ENCODE data around the gene RSF1. TPM values are rescaled to one million over a fixed set of nuclear protein-coding genes. Genes with fewer than 3 reads are reported as not detected.
A peak's percentile ranks its signal among the peaks of the same experiment; 100 is the strongest.

RSF1 gene
- total RNA-seq, 1 experiment from 2014 or later = 79.8 TPM

DNA sequence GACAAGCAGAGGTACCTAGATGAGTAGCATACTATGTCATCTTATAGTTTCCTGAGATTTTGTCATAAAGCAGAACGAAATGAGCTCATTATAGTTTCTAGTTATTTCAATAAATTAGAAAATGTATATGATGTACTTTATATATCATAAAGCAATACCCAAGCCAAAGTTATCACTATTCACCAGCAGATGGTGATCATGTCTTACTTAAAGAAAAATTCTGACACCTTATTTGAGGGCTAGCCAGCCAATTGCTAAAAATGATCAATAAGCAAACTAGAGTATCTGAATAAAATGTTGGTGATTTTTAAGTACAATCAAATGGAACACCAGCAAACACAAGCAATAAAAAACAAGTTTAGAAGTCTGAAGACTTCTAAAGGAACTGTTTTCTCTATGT, 44.1 kb downstream of the RSF1 start (continued):
- TF ChIP-seq, protein P1, sequence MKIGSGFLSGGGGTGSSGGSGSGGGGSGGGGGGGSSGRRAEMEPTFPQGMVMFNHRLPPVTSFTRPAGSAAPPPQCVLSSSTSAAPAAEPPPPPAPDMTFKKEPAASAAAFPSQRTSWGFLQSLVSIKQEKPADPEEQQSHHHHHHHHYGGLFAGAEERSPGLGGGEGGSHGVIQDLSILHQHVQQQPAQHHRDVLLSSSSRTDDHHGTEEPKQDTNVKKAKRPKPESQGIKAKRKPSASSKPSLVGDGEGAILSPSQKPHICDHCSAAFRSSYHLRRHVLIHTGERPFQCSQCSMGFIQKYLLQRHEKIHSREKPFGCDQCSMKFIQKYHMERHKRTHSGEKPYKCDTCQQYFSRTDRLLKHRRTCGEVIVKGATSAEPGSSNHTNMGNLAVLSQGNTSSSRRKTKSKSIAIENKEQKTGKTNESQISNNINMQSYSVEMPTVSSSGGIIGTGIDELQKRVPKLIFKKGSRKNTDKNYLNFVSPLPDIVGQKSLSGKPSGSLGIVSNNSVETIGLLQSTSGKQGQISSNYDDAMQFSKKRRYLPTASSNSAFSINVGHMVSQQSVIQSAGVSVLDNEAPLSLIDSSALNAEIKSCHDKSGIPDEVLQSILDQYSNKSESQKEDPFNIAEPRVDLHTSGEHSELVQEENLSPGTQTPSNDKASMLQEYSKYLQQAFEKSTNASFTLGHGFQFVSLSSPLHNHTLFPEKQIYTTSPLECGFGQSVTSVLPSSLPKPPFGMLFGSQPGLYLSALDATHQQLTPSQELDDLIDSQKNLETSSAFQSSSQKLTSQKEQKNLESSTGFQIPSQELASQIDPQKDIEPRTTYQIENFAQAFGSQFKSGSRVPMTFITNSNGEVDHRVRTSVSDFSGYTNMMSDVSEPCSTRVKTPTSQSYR (CRISPR knock-in tag; IDR thresholded peaks at IDR 0.05) = no peak
- TF ChIP-seq ZNF671 (CRISPR knock-in tag; IDR thresholded peaks at IDR 0.05) = no peak
- TF ChIP-seq, protein P2, sequence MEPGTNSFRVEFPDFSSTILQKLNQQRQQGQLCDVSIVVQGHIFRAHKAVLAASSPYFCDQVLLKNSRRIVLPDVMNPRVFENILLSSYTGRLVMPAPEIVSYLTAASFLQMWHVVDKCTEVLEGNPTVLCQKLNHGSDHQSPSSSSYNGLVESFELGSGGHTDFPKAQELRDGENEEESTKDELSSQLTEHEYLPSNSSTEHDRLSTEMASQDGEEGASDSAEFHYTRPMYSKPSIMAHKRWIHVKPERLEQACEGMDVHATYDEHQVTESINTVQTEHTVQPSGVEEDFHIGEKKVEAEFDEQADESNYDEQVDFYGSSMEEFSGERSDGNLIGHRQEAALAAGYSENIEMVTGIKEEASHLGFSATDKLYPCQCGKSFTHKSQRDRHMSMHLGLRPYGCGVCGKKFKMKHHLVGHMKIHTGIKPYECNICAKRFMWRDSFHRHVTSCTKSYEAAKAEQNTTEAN (CRISPR knock-in tag; IDR thresholded peaks at IDR 0.05) = no peak
- no peak for TF ChIP-seq ZNF232 (CRISPR knock-in tag; IDR thresholded peaks at IDR 0.05)
- TF ChIP-seq ZNF138 (CRISPR knock-in tag; conservative IDR thresholded peaks at IDR 0.05) = no peak
- TF ChIP-seq ZNF396 (CRISPR knock-in tag; IDR thresholded peaks at IDR 0.05; ENCODE audit: borderline replicate concordance) = no peak
- no peak for TF ChIP-seq JUN (CRISPR knock-in tag; IDR thresholded peaks at IDR 0.05)
- TF ChIP-seq ELF4 (CRISPR knock-in tag; IDR thresholded peaks at IDR 0.05; ENCODE audit: low read depth) = no peak
- TF ChIP-seq FOXP1 (CRISPR knock-in tag; IDR thresholded peaks at IDR 0.05; ENCODE audit: borderline replicate concordance) = no peak
- TF ChIP-seq, protein P3, sequence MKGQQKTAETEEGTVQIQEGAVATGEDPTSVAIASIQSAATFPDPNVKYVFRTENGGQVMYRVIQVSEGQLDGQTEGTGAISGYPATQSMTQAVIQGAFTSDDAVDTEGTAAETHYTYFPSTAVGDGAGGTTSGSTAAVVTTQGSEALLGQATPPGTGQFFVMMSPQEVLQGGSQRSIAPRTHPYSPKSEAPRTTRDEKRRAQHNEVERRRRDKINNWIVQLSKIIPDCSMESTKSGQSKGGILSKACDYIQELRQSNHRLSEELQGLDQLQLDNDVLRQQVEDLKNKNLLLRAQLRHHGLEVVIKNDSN (CRISPR knock-in tag; IDR thresholded peaks at IDR 0.05) = no peak

DNA sequence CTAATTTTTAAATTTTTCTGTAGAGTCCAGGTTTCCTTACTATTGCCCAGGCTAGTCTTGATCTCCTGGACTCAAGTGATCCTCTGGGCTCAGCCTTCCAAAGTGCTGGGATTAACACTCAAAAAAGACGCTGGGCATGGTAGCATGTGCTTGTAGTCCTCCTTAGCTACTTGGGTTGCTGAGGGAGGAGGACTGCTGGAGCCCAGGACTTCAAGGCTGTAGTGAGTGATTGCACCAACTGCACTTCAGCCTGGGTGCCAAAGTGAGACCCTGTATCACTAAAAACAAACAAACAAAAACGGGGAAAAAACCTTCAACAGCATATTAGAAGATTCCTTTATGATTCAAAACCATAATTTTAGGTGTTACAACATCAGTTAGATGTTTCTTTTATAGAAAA, 44.6 kb downstream of the RSF1 start:
- TF ChIP-seq, protein P4, sequence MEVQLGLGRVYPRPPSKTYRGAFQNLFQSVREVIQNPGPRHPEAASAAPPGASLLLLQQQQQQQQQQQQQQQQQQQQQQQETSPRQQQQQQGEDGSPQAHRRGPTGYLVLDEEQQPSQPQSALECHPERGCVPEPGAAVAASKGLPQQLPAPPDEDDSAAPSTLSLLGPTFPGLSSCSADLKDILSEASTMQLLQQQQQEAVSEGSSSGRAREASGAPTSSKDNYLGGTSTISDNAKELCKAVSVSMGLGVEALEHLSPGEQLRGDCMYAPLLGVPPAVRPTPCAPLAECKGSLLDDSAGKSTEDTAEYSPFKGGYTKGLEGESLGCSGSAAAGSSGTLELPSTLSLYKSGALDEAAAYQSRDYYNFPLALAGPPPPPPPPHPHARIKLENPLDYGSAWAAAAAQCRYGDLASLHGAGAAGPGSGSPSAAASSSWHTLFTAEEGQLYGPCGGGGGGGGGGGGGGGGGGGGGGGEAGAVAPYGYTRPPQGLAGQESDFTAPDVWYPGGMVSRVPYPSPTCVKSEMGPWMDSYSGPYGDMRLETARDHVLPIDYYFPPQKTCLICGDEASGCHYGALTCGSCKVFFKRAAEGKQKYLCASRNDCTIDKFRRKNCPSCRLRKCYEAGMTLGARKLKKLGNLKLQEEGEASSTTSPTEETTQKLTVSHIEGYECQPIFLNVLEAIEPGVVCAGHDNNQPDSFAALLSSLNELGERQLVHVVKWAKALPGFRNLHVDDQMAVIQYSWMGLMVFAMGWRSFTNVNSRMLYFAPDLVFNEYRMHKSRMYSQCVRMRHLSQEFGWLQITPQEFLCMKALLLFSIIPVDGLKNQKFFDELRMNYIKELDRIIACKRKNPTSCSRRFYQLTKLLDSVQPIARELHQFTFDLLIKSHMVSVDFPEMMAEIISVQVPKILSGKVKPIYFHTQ (CRISPR knock-in tag; IDR thresholded peaks at IDR 0.05) = no peak
- TF ChIP-seq ZNF396 (CRISPR knock-in tag; IDR thresholded peaks at IDR 0.05; ENCODE audit: borderline replicate concordance) (no peak), NR2C2 (CRISPR knock-in tag; IDR thresholded peaks at IDR 0.05) (no peak), HMGA2 (CRISPR knock-in tag; IDR thresholded peaks at IDR 0.05) (no peak), MXD4 (CRISPR knock-in tag; IDR thresholded peaks at IDR 0.05; ENCODE audit: borderline replicate concordance) (no peak), GRHL2 (CRISPR knock-in tag; IDR thresholded peaks at IDR 0.05; ENCODE audit: insufficient replicate concordance, severe bottlenecking) (no peak), NFATC4 (CRISPR knock-in tag; IDR thresholded peaks at IDR 0.05) (no peak), KAT7 (CRISPR knock-in tag; IDR thresholded peaks at IDR 0.05; ENCODE audit: borderline replicate concordance) (no peak), TEAD1 (CRISPR knock-in tag; IDR thresholded peaks at IDR 0.05) (no peak)
- TF ChIP-seq, protein P5, sequence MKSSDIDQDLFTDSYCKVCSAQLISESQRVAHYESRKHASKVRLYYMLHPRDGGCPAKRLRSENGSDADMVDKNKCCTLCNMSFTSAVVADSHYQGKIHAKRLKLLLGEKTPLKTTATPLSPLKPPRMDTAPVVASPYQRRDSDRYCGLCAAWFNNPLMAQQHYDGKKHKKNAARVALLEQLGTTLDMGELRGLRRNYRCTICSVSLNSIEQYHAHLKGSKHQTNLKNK (CRISPR knock-in tag; IDR thresholded peaks at IDR 0.05) = no peak
- no peaks in the 10 kb centered on the region for H3K27me3 Mint-ChIP-seq (ENCODE audit: low read depth)
- peak overlapping the region; percentile 50; the same call in 1 of the 2 replicates for H3K27ac Mint-ChIP-seq
- no peaks in the 10 kb centered on the region for H3K9me3 Mint-ChIP-seq
- peaks cover 32% of the 10 kb centered on the region for H3K4me1 Mint-ChIP-seq
- H3K36me3 Mint-ChIP-seq = no peaks in the 10 kb centered on the region
- ATAC-seq = no peak
- DNase-seq (ENCODE audit: low spot score) = no peak
- POLR2A ChIA-PET = no interaction called here
- CTCF ChIA-PET = interaction anchor here (0.6 to 1.3 kb wide), 3 partner anchors 13 to 219 kb away, joined by 3 to 4 read pairs (median 3); partner anchors contain the start of gene INTS4
- H3K4me3 Mint-ChIP-seq = no peak overlapping the region

Measured in WTC11 (cell line).